DOHH2 (cell line): ENCODE data around the gene TMTC2.

Experiments
- EZH2phosphoT487 ChIP-seq: fragments of 200-600 bp; sonication (generic); IDR thresholded peaks from 2 replicates; pipeline ENCODE4 v1.6.1; 2017; ENCODE audit warnings: borderline replicate concordance, mild to moderate bottlenecking, antibody characterized with exemption, low read length, moderate library complexity, mixed read lengths
- TF ChIP-seq, protein P1 (sequence below): fragments of 200-600 bp; sonication (generic); IDR thresholded peaks from one replicate; pipeline ENCODE4 v1.5.1; 2014; ENCODE audit warnings: antibody characterized with exemption, mild to moderate bottlenecking, low read depth, low read length; ENCODE audit not compliant: poor library complexity, severe bottlenecking

DNA sequence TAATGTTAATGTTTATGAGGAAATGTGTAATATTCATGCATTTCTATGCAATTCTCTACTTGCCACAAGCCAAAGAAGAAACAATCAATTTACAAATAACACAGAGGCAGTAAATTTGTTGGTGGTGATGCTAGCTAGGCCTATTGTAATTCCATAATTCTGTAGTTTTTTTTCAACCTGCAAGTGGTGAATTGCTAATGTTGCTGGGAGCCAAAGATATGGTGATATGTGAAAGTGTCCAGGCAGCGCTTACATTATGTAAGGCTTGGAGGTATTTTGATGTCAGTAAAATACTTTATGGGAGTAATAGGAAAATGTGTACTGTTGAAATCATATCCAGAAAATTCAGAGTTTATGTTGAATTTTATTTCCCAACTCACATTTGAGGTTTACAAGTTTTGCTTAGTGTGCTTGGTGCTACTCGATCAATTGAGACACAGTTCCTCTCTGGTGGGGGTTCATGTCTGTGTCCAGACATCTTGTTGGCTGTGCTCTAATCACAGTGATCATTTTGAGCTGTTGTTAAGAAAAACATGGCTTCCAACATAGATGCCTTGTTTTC is 23.2 kb downstream of the TMTC2 start:
- TF ChIP-seq, protein P1, sequence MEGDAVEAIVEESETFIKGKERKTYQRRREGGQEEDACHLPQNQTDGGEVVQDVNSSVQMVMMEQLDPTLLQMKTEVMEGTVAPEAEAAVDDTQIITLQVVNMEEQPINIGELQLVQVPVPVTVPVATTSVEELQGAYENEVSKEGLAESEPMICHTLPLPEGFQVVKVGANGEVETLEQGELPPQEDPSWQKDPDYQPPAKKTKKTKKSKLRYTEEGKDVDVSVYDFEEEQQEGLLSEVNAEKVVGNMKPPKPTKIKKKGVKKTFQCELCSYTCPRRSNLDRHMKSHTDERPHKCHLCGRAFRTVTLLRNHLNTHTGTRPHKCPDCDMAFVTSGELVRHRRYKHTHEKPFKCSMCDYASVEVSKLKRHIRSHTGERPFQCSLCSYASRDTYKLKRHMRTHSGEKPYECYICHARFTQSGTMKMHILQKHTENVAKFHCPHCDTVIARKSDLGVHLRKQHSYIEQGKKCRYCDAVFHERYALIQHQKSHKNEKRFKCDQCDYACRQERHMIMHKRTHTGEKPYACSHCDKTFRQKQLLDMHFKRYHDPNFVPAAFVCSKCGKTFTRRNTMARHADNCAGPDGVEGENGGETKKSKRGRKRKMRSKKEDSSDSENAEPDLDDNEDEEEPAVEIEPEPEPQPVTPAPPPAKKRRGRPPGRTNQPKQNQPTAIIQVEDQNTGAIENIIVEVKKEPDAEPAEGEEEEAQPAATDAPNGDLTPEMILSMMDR: no peak
- no peak for TF ChIP-seq EZH2phosphoT487
